C4-2B (cell line): ENCODE measurements around the gene ITGB1BP1.

Experiments
- H3K27ac ChIP-seq: fragments of 450-650 bp; 2 replicates; pipeline ENCODE4 v1.5.1; 2017
- ZFX ChIP-seq: fragments of 450-650 bp; IDR thresholded peaks from 2 replicates; pipeline ENCODE4 v1.6.1; 2017
- TF ChIP-seq, protein P1 (sequence below): fragments of 450-650 bp; conservative IDR thresholded peaks from 2 replicates; pipeline ENCODE4 v1.5.1; 2017; ENCODE audit warnings: mild to moderate bottlenecking

ITGB1BP1 gene

DNA sequence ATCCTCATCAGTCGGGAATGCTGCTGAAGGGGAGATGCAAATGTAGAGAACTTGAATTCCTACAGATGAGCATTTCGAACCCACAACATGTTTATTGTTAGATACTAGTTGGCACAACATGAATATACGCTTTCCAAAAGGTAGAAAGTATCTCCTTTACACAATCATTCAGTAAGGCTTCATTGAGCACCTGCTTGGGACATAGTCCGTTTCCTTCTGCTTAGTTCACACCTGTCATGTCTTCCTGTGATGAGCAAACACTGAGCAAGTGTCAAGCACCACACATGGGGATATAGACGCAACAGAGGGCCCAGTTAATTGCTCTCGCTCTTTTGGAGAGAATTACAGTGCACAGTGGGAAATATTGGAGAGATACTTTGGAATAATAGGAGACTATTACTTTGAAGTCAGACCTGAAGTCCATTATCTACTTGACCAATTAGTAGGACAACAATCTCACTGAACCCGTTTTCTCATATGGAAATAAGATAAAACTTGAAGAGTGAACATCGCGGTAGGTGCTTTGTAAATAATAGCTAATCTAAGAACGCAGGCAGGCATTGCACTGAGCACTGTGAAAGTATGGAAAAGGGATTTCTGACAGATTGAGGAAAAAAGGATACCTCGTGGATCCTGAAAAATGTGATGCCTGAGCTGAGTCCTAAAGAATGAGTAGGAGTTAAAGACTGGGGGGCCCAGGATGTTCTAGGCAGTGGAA lies 1.3 kb upstream of the ITGB1BP1 start:
- H3K27ac ChIP-seq = peak overlapping the region; percentile 87
- TF ChIP-seq, protein P1, sequence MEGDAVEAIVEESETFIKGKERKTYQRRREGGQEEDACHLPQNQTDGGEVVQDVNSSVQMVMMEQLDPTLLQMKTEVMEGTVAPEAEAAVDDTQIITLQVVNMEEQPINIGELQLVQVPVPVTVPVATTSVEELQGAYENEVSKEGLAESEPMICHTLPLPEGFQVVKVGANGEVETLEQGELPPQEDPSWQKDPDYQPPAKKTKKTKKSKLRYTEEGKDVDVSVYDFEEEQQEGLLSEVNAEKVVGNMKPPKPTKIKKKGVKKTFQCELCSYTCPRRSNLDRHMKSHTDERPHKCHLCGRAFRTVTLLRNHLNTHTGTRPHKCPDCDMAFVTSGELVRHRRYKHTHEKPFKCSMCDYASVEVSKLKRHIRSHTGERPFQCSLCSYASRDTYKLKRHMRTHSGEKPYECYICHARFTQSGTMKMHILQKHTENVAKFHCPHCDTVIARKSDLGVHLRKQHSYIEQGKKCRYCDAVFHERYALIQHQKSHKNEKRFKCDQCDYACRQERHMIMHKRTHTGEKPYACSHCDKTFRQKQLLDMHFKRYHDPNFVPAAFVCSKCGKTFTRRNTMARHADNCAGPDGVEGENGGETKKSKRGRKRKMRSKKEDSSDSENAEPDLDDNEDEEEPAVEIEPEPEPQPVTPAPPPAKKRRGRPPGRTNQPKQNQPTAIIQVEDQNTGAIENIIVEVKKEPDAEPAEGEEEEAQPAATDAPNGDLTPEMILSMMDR = no peak
- TF ChIP-seq ZFX = no peak

DNA sequence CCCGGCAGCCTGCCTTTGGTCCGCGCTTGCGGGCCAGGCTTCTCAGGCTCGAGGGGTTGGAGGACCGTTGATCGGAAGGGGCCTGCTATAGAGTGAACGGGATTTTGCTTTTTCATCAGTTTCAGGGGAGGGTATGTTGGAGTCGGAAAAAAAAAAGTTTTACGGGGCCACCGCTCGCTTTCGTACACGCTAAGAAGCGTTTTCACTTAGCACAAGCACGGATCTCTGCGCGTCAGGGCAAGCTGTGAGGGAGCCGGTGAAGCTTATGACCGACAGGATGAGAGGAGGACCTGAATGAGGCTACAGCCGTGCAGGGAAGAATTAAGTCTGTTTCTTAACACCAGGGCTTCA lies 569 bp upstream of the ITGB1BP1 start:
- no peak for TF ChIP-seq ZFX
- TF ChIP-seq, protein P1 = no peak

DNA sequence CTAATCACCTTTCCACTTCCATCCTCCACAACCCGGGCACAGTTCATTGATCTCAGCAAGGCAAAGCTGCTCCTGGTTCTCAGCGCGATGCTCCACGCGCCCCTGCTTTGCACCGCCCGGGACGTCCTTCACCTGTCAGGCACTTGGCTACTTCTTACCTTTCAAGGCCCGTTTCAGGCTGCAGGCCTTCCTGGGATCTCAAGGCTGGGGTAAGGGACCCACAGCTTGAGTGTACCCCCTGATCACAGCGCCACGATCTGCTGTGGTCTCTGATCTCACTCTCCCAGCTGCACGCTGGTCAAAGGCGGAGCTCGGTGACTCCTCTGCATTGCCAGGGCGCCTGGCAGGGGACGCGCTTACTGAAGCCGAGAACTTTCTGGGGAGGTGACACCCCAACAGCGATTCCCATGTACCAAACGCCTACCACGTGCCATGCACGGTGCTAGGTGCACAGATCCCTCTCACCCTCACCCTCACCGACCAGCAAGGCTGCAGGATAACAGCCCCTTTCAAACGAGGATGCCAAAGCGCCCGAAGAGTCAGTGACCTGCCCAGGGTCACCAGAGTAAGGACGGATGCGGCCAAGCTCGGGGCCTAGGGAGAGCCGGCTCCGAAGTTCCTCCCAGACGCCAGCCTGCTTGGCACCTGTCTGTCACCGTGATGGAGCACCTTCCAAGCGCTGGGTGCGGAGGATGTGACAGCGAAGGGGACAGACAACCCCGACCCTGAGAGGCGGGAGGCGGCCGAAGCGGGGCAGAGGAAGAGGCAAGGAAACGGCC lies 818 bp downstream of the ITGB1BP1 start:
- TF ChIP-seq ZFX = no peak
- TF ChIP-seq, protein P1 = no peak

More for the DNA sequence above, 569 bp upstream of the ITGB1BP1 start:
- peak overlapping the region; percentile 87 for H3K27ac ChIP-seq

DNA sequence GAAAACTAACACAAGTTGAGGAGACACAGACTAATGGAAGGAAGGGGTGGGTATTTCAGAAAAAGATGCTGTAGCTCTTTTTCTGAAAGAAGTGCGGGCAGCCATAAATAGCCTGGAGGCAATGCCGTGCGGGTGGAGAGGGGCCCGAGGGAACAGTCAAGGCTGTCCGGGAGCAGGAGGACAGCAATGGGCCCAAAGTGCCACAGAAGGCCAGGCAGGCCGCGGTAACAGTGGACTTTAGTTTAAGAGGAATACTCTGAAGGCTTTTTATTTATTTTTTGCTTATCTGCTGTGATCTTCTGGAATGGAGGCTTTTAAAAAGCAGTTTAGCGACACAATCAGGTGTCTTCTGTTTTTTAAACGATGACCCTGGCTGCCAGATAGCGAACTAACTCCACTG lies 2.8 kb downstream of the ITGB1BP1 start:
- TF ChIP-seq ZFX = no peak
- TF ChIP-seq, protein P1 = no peak
- H3K27ac ChIP-seq = no peak overlapping the region

More for the DNA sequence above, 818 bp downstream of the ITGB1BP1 start:
- peak overlapping the region; percentile 87 for H3K27ac ChIP-seq

DNA sequence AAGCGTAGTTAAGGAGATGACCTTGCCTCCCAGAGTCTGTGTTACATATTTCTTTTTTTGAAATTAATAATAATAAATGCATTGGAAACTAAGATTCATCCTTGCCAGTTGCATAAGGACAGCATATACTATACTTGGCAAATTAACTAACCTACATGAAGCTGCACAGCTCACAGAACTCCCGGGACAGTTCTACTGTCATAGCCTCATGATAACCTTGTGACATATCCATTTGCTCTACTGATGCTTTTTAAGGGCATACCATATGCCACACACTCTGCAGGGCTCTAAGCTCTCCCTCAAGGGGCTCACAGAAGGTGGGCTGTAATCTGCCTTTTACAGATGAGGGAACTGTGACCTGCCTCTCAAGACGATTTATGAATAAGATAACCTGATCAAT lies 3.8 kb downstream of the ITGB1BP1 start:
- no peak overlapping the region for H3K27ac ChIP-seq
- TF ChIP-seq, protein P1 = no peak
- no peak for TF ChIP-seq ZFX

DNA sequence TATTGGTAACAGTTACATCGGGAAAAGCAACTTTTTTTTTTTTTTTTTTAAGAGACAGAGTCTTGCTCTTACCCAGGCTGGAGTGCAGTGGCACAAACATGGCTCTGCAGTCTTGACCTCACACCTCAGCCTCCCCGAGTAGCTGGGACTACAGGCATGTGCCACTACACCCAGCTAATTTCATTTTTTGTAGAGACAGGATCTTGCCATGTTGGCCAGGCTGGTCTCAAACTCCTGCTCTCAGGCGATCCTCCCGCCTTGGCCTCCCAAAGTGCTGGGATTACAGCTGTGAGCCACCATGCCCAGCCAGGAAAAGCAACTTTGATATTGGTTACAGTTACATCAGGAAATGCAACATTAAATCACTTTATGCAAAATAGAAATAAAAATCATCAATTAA lies 4.6 kb downstream of the ITGB1BP1 start:
- no peak for TF ChIP-seq ZFX
- TF ChIP-seq, protein P1 = no peak
- H3K27ac ChIP-seq = no peak overlapping the region

DNA sequence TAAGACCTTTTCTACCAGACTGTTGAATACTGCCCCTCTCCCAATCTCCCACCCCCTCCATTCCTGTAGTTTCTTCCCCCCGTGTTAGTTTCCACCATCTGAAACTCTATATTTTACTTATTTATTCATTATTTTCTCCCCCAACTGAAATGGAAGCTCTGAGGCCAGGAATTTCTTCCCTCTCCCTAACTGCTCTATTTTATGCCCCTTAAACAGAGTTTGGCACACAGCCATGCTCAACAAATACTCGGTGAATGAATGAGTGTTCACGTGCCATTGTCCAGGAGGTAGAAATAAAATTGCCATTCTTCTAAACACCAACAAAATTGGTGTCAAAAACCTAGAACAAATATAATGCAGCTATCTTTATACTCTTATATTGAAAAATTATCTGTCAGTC lies 5.6 kb downstream of the ITGB1BP1 start:
- TF ChIP-seq, protein P1 = no peak
- no peak for TF ChIP-seq ZFX

More for the DNA sequence above, 5.6 kb downstream of the ITGB1BP1 start:
- no peak overlapping the region for H3K27ac ChIP-seq
